Lower leg skin (tissue), 3 donors: ENCODE measurements around the gene SMPX.

Source experiments
- POLR2A ChIP-seq, 2 donors: fragments of 450-650 bp; IDR thresholded peaks; one replicate each; pipeline ENCODE4 v1.6.1; 2016 to 2017; ENCODE audit warnings: antibody characterized with exemption in 2 of 2, mild to moderate bottlenecking in 1 of 2, moderate library complexity in 1 of 2
- TF ChIP-seq, protein P1 (sequence below), 3 donors: fragments of 450-650 bp; IDR thresholded peaks; one replicate each; pipeline ENCODE4 v1.5.1; 2016; ENCODE audit warnings: antibody characterized with exemption in 3 of 3, mild to moderate bottlenecking in 3 of 3, moderate library complexity in 2 of 3

DNA sequence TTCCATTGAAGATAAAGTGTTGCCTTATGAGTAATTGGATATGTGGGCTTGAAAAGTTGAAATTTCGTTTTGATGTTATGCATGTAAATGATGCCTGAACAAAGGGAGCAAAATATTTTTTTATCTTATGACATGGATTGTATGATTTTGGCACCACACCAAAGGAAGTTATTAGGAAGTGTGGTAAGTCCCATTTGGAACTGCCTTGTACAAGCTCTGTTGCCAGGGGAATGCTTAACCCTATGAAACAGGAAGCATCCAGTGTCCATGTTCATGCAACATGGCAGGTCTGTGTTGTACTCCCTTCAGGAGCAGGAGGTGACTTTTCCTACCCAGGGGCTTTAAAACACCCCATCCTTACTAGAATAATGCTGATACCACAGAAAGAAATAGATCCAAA, 13.2 kb downstream of the SMPX start:
- TF ChIP-seq, protein P1, sequence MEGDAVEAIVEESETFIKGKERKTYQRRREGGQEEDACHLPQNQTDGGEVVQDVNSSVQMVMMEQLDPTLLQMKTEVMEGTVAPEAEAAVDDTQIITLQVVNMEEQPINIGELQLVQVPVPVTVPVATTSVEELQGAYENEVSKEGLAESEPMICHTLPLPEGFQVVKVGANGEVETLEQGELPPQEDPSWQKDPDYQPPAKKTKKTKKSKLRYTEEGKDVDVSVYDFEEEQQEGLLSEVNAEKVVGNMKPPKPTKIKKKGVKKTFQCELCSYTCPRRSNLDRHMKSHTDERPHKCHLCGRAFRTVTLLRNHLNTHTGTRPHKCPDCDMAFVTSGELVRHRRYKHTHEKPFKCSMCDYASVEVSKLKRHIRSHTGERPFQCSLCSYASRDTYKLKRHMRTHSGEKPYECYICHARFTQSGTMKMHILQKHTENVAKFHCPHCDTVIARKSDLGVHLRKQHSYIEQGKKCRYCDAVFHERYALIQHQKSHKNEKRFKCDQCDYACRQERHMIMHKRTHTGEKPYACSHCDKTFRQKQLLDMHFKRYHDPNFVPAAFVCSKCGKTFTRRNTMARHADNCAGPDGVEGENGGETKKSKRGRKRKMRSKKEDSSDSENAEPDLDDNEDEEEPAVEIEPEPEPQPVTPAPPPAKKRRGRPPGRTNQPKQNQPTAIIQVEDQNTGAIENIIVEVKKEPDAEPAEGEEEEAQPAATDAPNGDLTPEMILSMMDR (IDR thresholded peaks at IDR 0.05), result no peak
- TF ChIP-seq POLR2A (IDR thresholded peaks at IDR 0.05), result no peak
